Measurements from ENCODE around the gene LRRC17.

DNA sequence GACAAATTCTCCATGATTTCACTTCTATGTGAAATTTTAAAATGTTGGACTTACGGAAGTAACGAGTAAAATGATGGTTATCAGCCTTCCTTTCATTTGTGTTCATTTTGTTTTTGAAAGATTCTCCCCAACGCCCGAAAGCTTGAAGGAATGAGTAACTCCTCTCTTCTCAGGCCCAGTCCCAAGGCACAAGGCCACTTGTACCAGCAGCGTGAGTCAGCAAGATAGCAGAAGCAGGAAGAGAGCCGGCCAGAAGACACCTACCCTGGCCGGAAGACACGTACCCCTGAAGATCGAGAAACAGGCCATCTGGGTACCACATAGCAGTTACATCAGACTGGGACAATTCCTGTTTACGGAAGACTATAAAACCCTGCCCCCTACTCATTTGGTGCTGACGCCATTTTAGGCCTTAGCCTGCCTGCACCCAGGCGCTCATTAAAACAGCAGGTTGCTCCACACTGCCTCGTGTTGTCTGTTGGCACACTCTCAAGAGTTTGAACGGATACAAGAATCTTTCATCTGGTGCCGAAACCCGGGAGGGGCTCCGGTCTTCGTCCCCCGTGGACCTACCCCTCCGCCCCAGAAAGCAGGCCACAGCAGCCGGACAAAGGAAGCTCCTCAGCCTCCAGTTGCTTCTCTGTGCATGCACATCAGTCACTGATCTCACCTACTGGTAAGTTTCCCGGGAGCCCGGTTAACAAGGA lies 60.4 kb downstream of the LRRC17 start:
- TF ChIP-seq CTCF (IDR thresholded peaks at IDR 0.05) = no peak
- no peak for TF ChIP-seq POLR2A (IDR thresholded peaks at IDR 0.05)

All from heart left ventricle (tissue), 13 donors.